Neural cell (in vitro differentiated cells): ENCODE results near the gene CAPN12.

Experiments
- REST ChIP-seq: IDR thresholded peaks from 2 replicates; pipeline ENCODE4 v1.6.1; 2012; ENCODE audit warnings: borderline replicate concordance
- TF ChIP-seq, protein P1 (sequence below): fragments of 450-650 bp; IDR thresholded peaks from 2 replicates; pipeline ENCODE4 v1.5.1; 2014; ENCODE audit warnings: antibody characterized with exemption, mild to moderate bottlenecking, moderate library complexity; ENCODE audit not compliant: poor library complexity, severe bottlenecking

- TF ChIP-seq, protein P1, sequence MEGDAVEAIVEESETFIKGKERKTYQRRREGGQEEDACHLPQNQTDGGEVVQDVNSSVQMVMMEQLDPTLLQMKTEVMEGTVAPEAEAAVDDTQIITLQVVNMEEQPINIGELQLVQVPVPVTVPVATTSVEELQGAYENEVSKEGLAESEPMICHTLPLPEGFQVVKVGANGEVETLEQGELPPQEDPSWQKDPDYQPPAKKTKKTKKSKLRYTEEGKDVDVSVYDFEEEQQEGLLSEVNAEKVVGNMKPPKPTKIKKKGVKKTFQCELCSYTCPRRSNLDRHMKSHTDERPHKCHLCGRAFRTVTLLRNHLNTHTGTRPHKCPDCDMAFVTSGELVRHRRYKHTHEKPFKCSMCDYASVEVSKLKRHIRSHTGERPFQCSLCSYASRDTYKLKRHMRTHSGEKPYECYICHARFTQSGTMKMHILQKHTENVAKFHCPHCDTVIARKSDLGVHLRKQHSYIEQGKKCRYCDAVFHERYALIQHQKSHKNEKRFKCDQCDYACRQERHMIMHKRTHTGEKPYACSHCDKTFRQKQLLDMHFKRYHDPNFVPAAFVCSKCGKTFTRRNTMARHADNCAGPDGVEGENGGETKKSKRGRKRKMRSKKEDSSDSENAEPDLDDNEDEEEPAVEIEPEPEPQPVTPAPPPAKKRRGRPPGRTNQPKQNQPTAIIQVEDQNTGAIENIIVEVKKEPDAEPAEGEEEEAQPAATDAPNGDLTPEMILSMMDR = no peak
- TF ChIP-seq REST = no peak
Observed at GRCh38 chr19:38682872-38683392, 61.3 kb downstream of the CAPN12 start.
